COLO829 (cell line): ENCODE data around the gene KRTAP21-1.
A peak's percentile ranks its signal among the peaks of the same experiment; 100 is the strongest.
"Not testable (repeated sequence)": the region's sequence is repeated elsewhere in the genome, so short reads cannot be mapped to it uniquely, and the experiment has no call there.

Source experiments
- DNase-seq: peaks from one replicate; pipeline ENCODE4 v3.0.0; 2012; ENCODE audit warnings: low spot score

KRTAP21-1 gene

DNA sequence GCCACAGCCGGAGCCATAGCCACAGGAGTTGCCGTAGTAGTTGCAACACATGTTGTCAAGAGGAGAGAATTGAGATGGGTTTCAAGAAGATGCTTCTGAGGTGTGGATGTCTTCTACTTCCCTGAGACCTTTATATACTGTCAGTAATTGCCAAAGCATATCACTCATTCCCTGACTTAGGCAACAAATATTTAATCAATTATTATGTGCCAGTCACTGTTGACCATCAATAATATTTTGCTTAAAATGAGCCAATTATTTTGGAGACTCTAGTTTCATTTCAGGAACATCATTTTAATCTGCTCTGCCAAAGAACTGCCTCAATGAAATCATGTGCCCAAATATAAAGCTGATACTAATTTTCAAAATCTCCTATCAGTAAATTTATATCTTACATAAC, at the start of gene KRTAP21-1:
TSS of gene KRTAP21-1 (minus strand) at position 101 of the 400 bp plus-strand sequence. CDS start at position 51, 50 bp downstream.
- DNase-seq = not testable (repeated sequence)

DNA sequence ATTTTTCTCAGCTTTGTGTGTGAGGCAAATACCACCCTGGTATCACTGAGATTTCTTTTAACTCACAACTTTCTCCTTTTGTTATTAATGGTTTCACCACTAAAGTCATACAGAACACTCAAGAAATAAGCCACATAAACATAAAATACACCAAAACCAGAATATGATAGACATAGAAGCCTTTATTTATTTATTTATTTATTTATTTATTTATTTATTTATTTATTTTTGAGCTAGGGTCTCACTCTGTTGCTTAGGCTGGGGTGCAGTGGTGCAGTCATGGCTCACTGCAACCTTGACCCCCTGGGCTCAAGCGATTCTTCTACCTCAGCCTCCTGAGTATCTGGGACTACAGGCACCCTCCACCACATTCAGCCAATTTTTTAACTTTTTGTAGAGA, 45.4 kb upstream of the KRTAP21-1 start:
- no peak for DNase-seq

DNA sequence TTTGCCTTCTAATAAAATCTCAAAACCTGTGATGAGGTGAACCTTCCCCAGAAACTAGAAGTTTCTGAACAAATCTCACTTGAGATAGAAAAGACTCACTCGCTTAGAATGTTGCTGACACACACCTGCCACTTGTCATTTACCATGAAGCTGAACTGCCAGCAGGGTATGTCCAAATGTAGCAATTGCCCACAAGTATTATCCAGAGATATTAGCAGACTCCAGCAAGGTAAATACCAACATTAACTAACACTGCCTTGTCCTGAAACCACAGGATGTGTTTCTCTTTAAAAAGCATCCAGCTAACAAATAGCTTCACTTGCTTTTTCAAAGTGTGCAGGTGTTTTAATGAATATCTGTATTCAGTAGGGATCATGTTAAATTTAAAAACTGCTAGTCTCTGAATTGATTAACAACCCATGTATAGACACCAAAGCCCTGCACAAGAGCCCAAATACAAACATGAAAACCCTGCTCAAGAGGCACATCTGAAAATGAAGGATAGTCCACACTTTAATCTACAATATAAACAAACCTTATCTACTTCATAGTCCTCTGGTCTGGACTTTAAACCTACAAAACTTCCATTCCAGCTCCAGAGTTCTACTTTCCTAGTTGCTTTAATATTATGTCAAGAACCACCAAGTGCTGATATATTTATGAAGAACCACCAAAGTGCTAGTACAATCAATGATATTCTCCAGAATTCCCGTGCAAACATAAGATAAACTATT, 38.5 kb upstream of the KRTAP21-1 start:
- no peak for DNase-seq

DNA sequence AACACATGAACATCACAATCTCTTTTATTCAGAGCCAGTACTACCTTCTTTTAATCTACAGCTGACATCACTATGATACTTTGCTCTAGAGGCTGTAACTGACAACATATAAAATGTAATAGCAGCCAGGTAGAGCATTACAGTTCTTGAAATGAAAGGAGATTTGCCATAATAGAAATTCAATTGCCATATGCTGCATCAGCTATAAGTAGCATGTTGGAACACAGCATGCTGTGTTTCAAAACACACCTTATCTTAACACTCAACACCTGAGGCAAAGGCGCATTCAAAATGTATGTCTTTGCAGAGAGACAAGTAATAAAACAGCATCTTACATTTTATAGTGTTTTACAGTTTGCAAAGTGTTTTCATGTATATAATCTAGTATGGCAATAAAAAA, 24.0 kb upstream of the KRTAP21-1 start:
- no peak for DNase-seq

DNA sequence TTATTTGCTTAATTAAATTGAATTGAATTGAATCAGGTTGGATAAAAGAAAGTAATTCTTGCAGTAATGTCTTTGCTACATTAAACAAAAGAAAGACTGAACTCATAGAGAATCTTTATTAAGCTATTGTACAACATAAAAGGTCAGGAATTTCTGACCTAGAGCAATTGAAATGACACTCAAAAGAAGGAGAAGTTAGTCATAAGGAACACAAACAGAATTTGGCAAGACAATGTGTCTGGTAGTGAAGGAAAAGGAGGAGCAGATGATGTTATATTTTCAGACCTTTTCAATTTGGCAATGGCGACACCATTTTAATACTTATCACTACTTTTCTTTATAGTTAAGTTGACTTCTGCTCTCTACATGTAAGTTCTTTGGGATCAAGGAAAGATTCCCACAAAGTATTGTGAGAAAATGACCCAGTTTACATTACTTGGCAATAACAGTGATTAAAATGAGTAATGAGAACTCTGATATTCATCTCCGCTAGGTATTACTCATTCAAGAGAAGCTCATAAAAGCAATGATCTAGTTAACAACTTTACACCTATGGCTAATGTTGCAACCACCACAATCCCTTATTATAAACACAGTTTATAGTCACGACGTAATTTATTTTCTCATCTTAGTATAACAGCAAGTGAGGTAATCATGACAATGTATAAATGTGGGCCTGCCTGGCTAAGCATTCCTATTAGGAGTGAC, 14.7 kb upstream of the KRTAP21-1 start:
- no peak for DNase-seq

DNA sequence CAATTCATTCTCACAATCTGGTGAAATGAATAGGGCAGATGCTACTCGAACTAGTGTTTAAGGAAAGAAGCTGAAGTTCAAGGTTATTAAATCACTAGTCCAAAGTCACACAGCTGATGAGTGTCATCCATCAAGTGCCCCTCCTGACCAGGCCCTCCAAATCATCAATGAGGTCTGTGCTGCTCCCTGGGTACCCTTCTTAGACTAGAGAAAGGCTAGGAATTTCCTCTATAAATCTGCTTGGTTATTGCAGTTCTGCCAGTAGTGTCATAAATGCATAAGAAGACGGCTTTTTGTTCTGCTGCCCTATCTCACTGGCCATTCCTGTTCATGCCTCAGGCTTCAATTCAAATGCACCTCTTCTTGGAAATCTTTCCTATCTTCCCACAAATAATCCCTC, 5.5 kb upstream of the KRTAP21-1 start:
- DNase-seq = no peak

DNA sequence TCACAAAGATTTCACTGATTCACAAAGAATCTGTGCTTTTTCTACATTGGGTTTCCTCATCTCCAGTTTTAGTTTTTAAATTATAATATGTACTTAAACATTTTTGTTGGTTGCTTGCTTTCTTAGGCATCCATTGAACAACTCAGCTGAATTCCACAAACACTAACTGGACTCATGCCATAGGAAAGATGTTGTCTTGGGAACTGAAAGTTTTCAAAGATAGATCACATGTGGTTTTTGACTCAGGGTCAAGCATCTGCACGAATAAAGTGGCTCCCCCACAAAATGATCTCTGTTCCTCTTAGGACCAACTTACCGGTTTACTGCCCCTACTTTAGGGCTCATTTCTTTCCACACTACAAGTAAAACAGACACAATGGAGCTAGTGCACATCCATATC, 3.1 kb upstream of the KRTAP21-1 start:
- DNase-seq = no peak

DNA sequence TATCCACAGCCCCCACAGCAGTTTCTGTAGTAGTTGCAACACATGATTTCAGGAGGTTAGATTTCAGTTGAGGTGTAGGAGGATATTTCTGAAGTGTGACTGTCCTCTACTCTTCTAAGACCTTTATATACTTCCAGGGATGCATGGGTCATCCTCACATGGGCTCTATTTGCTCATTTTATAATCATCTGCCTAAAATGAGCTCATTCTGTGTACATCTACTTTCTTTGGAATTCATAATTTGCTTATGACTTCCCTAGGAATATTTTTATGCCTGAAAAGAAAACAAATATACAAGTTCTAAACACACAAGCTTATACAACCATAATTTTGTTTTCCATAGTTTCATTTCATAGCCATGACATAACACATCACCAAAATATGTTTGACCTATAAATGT, 8.1 kb downstream of the KRTAP21-1 start, which contains the start of gene KRTAP21-2:
TSS of gene KRTAP21-2 (minus strand) at position 101 of the 400 bp plus-strand sequence. CDS start at position 44, 57 bp downstream.
- DNase-seq = no peak

DNA sequence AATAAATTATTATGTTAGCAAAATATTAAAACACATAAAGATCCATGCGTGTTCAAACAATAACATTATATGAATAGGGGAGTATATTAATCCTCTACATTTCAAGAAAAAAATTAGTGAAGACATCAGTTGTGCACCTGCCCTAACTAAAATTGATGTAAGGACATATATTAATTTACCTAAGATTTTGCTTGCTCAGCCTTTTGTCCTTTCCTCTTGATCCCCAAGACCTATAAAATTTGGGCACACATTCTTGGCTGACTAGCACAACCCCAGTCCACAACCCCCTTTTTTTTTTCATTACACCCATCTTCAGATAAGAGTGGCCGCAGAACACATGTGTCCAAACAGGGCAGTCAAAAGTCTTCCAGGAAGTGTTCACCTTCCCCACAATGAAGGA, 14.8 kb downstream of the KRTAP21-1 start:
- DNase-seq = no peak

DNA sequence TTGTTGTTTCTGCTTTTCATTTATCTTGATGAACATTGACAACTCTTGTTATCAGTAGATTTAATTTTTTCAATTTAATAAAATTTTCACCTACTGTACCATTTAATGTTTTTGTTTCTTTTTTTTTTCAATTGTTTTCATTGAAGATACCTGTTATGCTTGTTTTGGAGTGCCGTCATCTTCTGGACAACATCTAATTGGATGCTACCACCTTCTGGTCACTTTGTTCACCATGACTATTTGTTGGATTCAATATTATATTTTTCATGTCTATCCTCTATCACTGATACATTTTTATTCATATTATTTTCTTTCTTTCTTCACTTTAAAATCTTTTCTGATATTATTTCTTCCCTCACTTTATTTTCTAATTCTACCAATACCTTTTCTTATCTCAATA, 22.2 kb downstream of the KRTAP21-1 start:
- DNase-seq = no peak

DNA sequence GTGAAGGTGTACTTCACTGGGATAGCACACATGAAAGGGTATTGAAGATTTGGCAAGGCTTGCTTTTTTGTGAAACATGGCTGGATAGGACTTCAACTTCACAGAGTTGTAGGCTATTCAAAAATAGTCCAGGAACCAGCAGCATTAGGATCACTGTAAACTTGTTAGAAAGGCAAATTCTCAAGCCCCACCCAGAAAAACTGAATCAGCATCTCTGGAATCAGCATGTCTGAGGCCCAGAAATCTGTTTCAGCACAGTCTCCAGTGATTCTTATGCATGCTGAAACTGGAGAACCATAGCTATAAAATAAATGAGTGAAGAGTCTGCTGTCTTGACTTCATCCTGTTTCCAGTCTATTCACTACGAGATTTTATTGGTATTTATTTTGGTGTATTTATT, 28.5 kb downstream of the KRTAP21-1 start:
- no peak for DNase-seq

DNA sequence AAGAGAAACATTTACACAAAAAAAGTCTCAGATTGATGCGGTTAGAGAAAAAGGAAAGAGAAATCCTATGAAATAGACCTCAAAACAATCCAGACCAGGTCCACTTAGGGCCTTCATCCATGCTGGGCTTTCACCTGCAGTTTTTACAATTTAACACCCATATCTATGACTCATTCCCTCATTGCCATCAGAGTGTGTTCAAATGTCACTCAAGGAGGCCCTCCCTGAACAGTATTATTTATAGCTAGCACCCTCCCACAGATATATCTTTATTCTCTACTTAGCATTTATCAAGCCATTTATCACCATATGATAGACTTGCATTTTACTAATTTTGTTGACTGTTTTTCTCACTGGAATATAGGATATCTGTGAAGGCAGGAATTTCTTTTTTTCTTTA, 35.8 kb downstream of the KRTAP21-1 start:
- no peak for DNase-seq

DNA sequence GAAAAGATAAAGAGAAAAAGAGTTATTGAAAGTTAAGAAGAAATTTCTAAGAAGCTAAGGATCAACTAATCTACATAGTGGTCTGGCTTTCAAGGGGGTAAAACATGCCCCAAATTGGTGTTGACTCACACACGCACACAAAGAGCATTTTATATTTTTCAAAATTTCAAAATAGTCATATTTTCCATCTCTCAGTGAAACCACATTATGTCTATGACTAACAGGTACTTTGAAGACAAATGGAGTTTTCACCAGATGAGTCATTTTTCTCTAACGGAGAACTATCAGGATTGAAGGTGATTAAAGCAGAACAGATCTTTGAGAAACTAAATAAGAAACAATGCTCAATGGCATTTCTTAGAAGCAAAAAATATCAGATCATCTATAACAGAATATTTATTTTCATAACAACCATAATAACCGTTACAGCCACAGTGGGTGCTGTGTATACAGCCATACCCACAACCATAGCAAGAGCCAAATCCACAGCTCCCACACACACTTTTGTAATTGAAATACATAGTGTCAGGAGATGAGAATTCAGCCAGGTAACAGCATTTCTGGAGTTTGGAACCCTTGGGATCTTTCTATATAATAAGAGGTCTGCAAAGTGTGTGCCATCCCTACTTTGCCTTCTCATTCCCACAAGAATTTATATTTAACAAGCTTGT, 36.9 kb downstream of the KRTAP21-1 start, which contains the start of gene KRTAP21-3:
TSS of gene KRTAP21-3 (minus strand) at position 539 of the 671 bp plus-strand sequence. CDS start at position 521, 18 bp downstream.
- DNase-seq = peak; percentile 42

DNA sequence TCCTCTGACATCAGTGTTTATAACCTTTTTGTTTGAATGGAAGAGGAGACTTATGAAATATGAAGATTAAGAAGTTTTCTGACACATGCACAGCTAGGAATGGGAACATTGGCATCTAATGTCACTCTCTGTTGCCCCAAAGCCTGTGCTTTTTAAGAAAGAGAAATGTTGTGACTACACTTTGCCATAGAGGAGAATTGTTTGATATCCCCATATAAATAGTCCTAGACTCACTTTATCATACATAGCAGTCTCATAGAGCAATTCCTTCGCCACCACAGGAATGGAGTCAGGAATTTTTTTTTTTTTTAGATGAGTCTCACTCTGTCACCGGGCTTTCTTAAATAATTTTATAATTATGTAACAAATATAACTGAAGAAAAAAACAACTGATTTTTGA, 38.1 kb downstream of the KRTAP21-1 start:
- no peak for DNase-seq

DNA sequence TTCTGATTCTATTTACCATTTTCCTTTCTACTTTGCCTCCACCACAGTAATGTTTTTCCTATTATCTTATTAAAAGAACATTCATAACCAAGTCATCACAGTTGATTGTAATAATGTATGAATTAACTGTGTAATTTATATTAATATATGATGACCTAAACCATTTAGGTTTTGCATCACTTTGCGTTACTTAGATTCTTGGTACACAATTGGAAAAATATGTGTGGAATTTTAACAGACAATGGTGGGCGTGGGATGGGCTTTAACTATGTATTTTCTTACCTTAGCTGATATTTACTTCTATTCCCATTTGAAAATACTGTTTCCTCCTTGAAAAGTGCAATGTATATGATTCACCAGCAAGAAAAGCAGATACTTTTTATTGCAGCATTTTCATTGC, 40.3 kb downstream of the KRTAP21-1 start:
- DNase-seq = no peak

DNA sequence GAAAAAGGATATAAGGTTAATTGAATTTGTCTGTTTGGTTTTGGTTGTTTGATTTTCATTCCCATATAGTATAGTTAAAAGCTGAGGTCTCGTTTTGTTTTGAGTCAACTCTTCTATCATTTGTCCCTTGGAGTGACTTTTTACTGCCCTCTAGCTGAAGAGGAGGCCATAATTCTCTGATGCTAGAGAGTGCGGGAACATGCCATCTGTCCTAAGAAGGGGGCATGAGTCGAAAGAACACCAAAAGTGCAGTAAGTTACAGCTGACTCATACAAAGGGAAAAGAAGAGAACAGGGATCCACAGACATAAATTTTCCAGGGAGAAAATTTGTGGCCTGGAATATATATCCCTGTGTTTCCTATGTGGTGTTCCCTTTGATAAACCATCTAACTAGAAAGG, 40.8 kb downstream of the KRTAP21-1 start:
- DNase-seq = no peak

DNA sequence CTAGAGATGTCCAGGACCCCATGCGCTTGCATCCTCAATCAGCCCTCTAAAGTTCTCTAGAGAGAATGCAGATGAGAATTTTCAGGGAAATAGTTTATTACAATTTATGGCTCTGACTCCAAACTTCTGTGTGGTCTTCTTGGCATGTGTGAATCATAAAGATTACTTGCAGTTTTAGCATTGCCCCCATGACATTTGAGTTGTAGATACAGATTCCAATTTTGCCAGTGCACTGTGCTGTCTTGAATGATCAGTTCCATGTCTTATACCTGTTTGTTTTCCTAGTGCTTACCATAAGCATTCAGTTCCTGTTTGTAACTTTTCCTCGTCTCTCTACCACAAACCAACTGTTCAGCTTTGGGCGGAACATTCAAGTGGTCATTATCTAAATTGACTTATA, 41.5 kb downstream of the KRTAP21-1 start:
- DNase-seq = no peak

DNA sequence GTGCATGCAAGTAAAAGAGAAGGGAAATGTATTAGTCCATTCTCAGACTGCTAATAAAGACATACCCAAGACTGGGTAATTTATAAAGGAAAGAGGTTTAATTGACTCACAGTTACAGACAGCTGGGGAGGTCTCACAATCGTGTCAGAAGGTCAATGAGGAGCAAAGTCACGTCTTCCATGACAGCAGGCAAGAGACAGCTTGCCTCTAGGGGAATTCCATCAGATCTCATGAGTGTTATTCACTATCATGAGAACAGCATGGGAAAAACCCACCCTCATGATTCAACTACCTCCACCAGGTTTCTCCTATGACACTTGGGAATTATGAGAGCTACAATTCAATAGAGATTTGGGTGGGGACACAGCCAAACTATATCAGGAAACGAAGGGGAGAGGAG, 44.7 kb downstream of the KRTAP21-1 start:
- DNase-seq = no peak

DNA sequence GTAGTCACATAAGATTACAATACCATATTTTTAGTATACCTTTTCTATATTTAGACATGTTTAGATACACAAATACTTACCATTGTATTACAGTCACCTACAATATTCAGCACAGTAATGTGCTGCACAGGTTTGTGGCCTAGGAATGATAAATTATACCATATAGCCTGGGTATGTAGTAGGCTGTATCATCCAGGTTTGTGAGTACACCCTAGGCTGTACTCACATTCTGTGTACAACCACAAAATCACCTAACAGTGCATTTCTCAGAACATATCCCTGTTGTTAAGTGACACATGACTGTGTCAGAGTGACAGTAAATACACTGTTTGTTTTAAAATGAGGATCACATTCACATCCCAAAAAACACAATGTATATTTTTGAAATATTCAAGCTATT, 47.8 kb downstream of the KRTAP21-1 start:
- no peak for DNase-seq
